GM19193 (cell line): ENCODE data around the gene PDE8B.

ENCODE experiments used
- POLR2A ChIP-seq: IDR thresholded peaks from 4 replicates; pipeline ENCODE4 v1.6.1; 2011; ENCODE audit not compliant: insufficient read depth, insufficient read length; ENCODE audit errors: extremely low read depth

Gene PDE8B

GRCh38 chr5:77210091-77210963 lies at the start of gene PDE8B:
Gene PDE8B (plus strand): TSS chr5:77210680. CDS start chr5:77210926, 246 bp downstream.
- no peak for TF ChIP-seq POLR2A

- no peak for TF ChIP-seq POLR2A
Observed at GRCh38 chr5:77163453-77163852, 47.0 kb upstream of the PDE8B start.

- TF ChIP-seq POLR2A, result no peak
Observed at GRCh38 chr5:77167063-77167462, 43.4 kb upstream of the PDE8B start.

GRCh38 chr5:77167695-77168121 lies 42.8 kb upstream of the PDE8B start:
- no peak for TF ChIP-seq POLR2A

GRCh38 chr5:77168161-77168878 lies 42.2 kb upstream of the PDE8B start:
- no peak for TF ChIP-seq POLR2A

- no peak for TF ChIP-seq POLR2A
Observed at GRCh38 chr5:77168879-77169244, 41.6 kb upstream of the PDE8B start.

- TF ChIP-seq POLR2A, result no peak
Observed at GRCh38 chr5:77170196-77170890, 40.1 kb upstream of the PDE8B start.

- TF ChIP-seq POLR2A, result no peak
Observed at GRCh38 chr5:77171141-77171910, 39.2 kb upstream of the PDE8B start.

GRCh38 chr5:77172713-77173328 lies 37.7 kb upstream of the PDE8B start:
- no peak for TF ChIP-seq POLR2A

- TF ChIP-seq POLR2A, result no peak
Observed at GRCh38 chr5:77174526-77174925, 36.0 kb upstream of the PDE8B start.

GRCh38 chr5:77175231-77175630 lies 35.2 kb upstream of the PDE8B start:
- TF ChIP-seq POLR2A, result no peak

- no peak for TF ChIP-seq POLR2A
Observed at GRCh38 chr5:77176429-77176828, 34.1 kb upstream of the PDE8B start.

- TF ChIP-seq POLR2A, result no peak
Observed at GRCh38 chr5:77177576-77177975, 32.9 kb upstream of the PDE8B start.
